ENCODE measurements around the gene ASPG. TPM values are rescaled to one million over a fixed set of nuclear protein-coding genes. Genes with fewer than 3 reads are reported as not detected.

Gene ASPG
- total RNA-seq, 1 experiment from 2014 or later: not detected

GRCh38 chr14:104047761-104048160 lies 37.7 kb upstream of the ASPG start:
- TF ChIP-seq CTCF (IDR thresholded peaks at IDR 0.05; ENCODE audit: unreplicated experiment): no peak

GRCh38 chr14:104048758-104049507 lies 36.6 kb upstream of the ASPG start:
- no peaks in the 10 kb centered on the region for H3K36me3 Mint-ChIP-seq (ENCODE audit: insufficient read depth, unreplicated experiment)
- H3K27ac Mint-ChIP-seq (ENCODE audit: unreplicated experiment): no peak overlapping the region
- peaks cover 46% of the 10 kb centered on the region for H3K27me3 Mint-ChIP-seq (ENCODE audit: unreplicated experiment)
- BruUV-seq (replicated peaks): no TSS peak
- intact Hi-C loops (cut with micrococcal nuclease; ENCODE audit: unreplicated experiment): no loop called here
- no peaks in the 10 kb centered on the region for H3K4me1 Mint-ChIP-seq (ENCODE audit: low read depth, unreplicated experiment)
- no peak overlapping the region for H3K4me3 Mint-ChIP-seq (ENCODE audit: low read depth, unreplicated experiment)
- TF ChIP-seq CTCF (IDR thresholded peaks at IDR 0.05; ENCODE audit: unreplicated experiment): no peak
- H3K9me3 Mint-ChIP-seq (ENCODE audit: low read depth, unreplicated experiment): no peaks in the 10 kb centered on the region
- CTCF ChIA-PET: no interaction called here
- DNase-seq: no peak

More at GRCh38 chr14:104047761-104048160, 37.7 kb upstream of the ASPG start:
- no TSS peak for BruUV-seq (replicated peaks)
- H3K4me3 Mint-ChIP-seq (ENCODE audit: low read depth, unreplicated experiment): no peak overlapping the region
- no peak for DNase-seq
- H3K9me3 Mint-ChIP-seq (ENCODE audit: low read depth, unreplicated experiment): no peaks in the 10 kb centered on the region
- CTCF ChIA-PET: interaction anchor here (0.6 kb wide), 1 partner anchor 11 kb away, joined by 8 read pairs; no protein-coding TSS in a partner anchor
- no peaks in the 10 kb centered on the region for H3K4me1 Mint-ChIP-seq (ENCODE audit: low read depth, unreplicated experiment)
- H3K27ac Mint-ChIP-seq (ENCODE audit: unreplicated experiment): no peak overlapping the region
- peaks cover 34% of the 10 kb centered on the region for H3K27me3 Mint-ChIP-seq (ENCODE audit: unreplicated experiment)
- intact Hi-C loops (cut with micrococcal nuclease; ENCODE audit: unreplicated experiment): no loop called here
- H3K36me3 Mint-ChIP-seq (ENCODE audit: insufficient read depth, unreplicated experiment): no peaks in the 10 kb centered on the region

- Mint-ChIP-seq H3K4me1 (ENCODE audit: low read depth, unreplicated experiment) (no peaks in the 10 kb centered on the region), H3K4me3 (ENCODE audit: low read depth, unreplicated experiment) (no peak overlapping the region), H3K27ac (ENCODE audit: unreplicated experiment) (no peak overlapping the region), H3K36me3 (ENCODE audit: insufficient read depth, unreplicated experiment) (no peaks in the 10 kb centered on the region), H3K9me3 (ENCODE audit: low read depth, unreplicated experiment) (no peaks in the 10 kb centered on the region), H3K27me3 (ENCODE audit: unreplicated experiment) (peaks cover 54% of the 10 kb centered on the region)
- no peak for DNase-seq
- TF ChIP-seq CTCF (IDR thresholded peaks at IDR 0.05; ENCODE audit: unreplicated experiment): no peak
- intact Hi-C loops (cut with micrococcal nuclease; ENCODE audit: unreplicated experiment): no loop called here
- no TSS peak for BruUV-seq (replicated peaks)
- CTCF ChIA-PET: no interaction called here
Observed at GRCh38 chr14:104049576-104050240, 35.8 kb upstream of the ASPG start.

GRCh38 chr14:104051092-104051813 lies 34.2 kb upstream of the ASPG start:
- Mint-ChIP-seq H3K27ac (ENCODE audit: unreplicated experiment) (no peak overlapping the region), H3K9me3 (ENCODE audit: low read depth, unreplicated experiment) (no peaks in the 10 kb centered on the region), H3K36me3 (ENCODE audit: insufficient read depth, unreplicated experiment) (no peaks in the 10 kb centered on the region), H3K4me1 (ENCODE audit: low read depth, unreplicated experiment) (no peaks in the 10 kb centered on the region), H3K27me3 (ENCODE audit: unreplicated experiment) (peaks cover 69% of the 10 kb centered on the region), H3K4me3 (ENCODE audit: low read depth, unreplicated experiment) (no peak overlapping the region)
- no peak for TF ChIP-seq CTCF (IDR thresholded peaks at IDR 0.05; ENCODE audit: unreplicated experiment)
- no peak for DNase-seq
- CTCF ChIA-PET: no interaction called here
- intact Hi-C loops (cut with micrococcal nuclease; ENCODE audit: unreplicated experiment): no loop called here
- BruUV-seq (replicated peaks): no TSS peak

All from Calu3 (cell line).